Caco-2 (cell line): ENCODE data around the gene SNCA. TPM values are rescaled to one million over a fixed set of nuclear protein-coding genes. Genes with fewer than 3 reads are reported as not detected.

Source experiments
- BruUV-seq: library from RNA; stranded (reverse); fragments of 400-500 nt; replicated peaks from 2 replicates; lab custom pipeline; 2021; lab: Mats Ljungman, UMichigan
- CTCF ChIA-PET: fragments of 300-600 bp; sonication (Branson Sonifier 250); formaldehyde crosslinking; loops from one replicate; lab custom pipeline; 2022; ENCODE audit warnings: antibody characterized with exemption; lab: Charles Lee
- POLR2A ChIA-PET: fragments of 300-600 bp; sonication (Branson Sonifier 250); formaldehyde crosslinking; loops from one replicate; lab custom pipeline; 2022; ENCODE audit warnings: antibody characterized with exemption; lab: Charles Lee
- DNase-seq, 2 experiments: peaks; one replicate each; pipeline versions ENCODE4 v3.0.0 to v3.0.0-alpha.2; 2020 to 2022
- H3K27me3 ChIP-seq: replicated peaks from 2 replicates; pipeline ENCODE4 v1.6.0; 2011; ENCODE audit warnings: low read length; ENCODE audit not compliant: control insufficient read depth, insufficient read depth
- H3K36me3 ChIP-seq: 2 replicates; pipeline ENCODE4 v1.5.1; 2011; ENCODE audit warnings: low read length; ENCODE audit not compliant: control insufficient read depth, insufficient read depth
- H3K4me1 ChIP-seq: fragments of 250-450 bp; sonication (Bioruptor Pico); 2 replicates; pipeline ENCODE4 v1.5.1; 2020; ENCODE audit warnings: mild to moderate bottlenecking
- H3K4me3 ChIP-seq: 2 replicates; pipeline ENCODE4 v1.5.1; 2011; ENCODE audit warnings: low read depth, mild to moderate bottlenecking, control low read depth, low read length
- H3K9me3 ChIP-seq: fragments of 250-450 bp; sonication (Bioruptor Pico); 2 replicates; pipeline ENCODE4 v1.5.1; 2020; ENCODE audit warnings: mild to moderate bottlenecking, moderate library complexity
- H3K27ac Mint-ChIP-seq: one replicate; pipeline ENCODE4 v1.8.0; 2022; ENCODE audit warnings: mixed read lengths; ENCODE audit not compliant: unreplicated experiment
- H3K27me3 Mint-ChIP-seq: one replicate; pipeline ENCODE4 v1.8.0; 2022; ENCODE audit warnings: mixed read lengths; ENCODE audit not compliant: insufficient read depth, unreplicated experiment
- H3K36me3 Mint-ChIP-seq: one replicate; pipeline ENCODE4 v1.8.0; 2022; ENCODE audit warnings: mild to moderate bottlenecking, mixed read lengths; ENCODE audit not compliant: insufficient read depth, unreplicated experiment
- H3K4me1 Mint-ChIP-seq: one replicate; pipeline ENCODE4 v1.8.0; 2022; ENCODE audit warnings: low read depth, mixed read lengths; ENCODE audit not compliant: unreplicated experiment
- H3K4me3 Mint-ChIP-seq: one replicate; pipeline ENCODE4 v1.8.0; 2022; ENCODE audit warnings: mild to moderate bottlenecking, moderate library complexity, mixed read lengths; ENCODE audit not compliant: unreplicated experiment
- H3K9me3 Mint-ChIP-seq: one replicate; pipeline ENCODE4 v1.8.0; 2022; ENCODE audit warnings: mixed read lengths; ENCODE audit not compliant: unreplicated experiment
- intact Hi-C: fragments of 100-400 bp; cut with micrococcal nuclease; formaldehyde crosslinking; loops from one replicate; pipeline ENCODE4 v1.10.0; 2022; ENCODE audit not compliant: unreplicated experiment
- total RNA-seq: library from RNA; stranded (reverse); gene quantifications from 2 replicates; pipeline ENCODE4 v1.2.3, GENCODE V29; 2022
- TF ChIP-seq, protein P1 (sequence below), 2 experiments: fragments of 200-600 bp in 1 of 2; IDR thresholded peaks; 1 replicate in 1 of 2; 2 replicates in 1 of 2; pipeline versions ENCODE4 v1.5.1 to v1.8.0; 2011 to 2022; ENCODE audit warnings: antibody characterized with exemption in 1 of 2, control low read depth in 1 of 2, inconsistent platforms in 1 of 2, low read depth in 1 of 2, low read length in 1 of 2, mild to moderate bottlenecking in 1 of 2, moderate library complexity in 1 of 2; ENCODE audit not compliant: insufficient read depth in 1 of 2, severe bottlenecking in 1 of 2, unreplicated experiment in 1 of 2

The SNCA gene
- total RNA-seq, 1 experiment from 2014 or later = 8.4 TPM

DNA sequence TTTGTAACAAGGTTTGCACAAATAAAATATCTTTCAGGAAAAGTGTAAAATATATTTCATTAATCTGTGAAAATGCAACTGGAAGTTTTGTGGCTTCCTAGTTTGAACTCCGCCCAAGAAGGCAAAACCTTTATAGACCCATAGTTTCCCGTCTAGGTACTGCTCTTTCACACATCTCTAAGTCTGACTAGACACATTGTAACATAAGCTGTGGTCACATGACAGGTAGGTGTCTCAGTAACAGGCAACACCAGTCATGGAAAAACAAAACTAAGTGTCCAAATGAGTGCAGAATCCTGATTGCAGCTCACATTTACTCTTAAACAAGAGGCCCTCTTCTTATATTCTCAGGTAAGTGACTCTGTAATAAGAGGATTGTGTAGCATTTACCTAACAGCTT is 55.6 kb downstream of the SNCA start:
- intact Hi-C loops = no loop called here
- H3K4me3 Mint-ChIP-seq = no peak overlapping the region
- Histone ChIP-seq H3K36me3 (no peaks in the 10 kb centered on the region), H3K27me3 (no peaks in the 10 kb centered on the region), H3K9me3 (no peaks in the 10 kb centered on the region), H3K4me3 (no peak overlapping the region), H3K4me1 (no peaks in the 10 kb centered on the region)
- peaks cover 2% of the 10 kb centered on the region for H3K27me3 Mint-ChIP-seq
- no peak overlapping the region for H3K27ac Mint-ChIP-seq
- CTCF ChIA-PET = no interaction called here
- POLR2A ChIA-PET = no interaction called here
- no peaks in the 10 kb centered on the region for H3K4me1 Mint-ChIP-seq
- BruUV-seq = no TSS peak
- no peaks in the 10 kb centered on the region for H3K36me3 Mint-ChIP-seq
- TF ChIP-seq, protein P1, sequence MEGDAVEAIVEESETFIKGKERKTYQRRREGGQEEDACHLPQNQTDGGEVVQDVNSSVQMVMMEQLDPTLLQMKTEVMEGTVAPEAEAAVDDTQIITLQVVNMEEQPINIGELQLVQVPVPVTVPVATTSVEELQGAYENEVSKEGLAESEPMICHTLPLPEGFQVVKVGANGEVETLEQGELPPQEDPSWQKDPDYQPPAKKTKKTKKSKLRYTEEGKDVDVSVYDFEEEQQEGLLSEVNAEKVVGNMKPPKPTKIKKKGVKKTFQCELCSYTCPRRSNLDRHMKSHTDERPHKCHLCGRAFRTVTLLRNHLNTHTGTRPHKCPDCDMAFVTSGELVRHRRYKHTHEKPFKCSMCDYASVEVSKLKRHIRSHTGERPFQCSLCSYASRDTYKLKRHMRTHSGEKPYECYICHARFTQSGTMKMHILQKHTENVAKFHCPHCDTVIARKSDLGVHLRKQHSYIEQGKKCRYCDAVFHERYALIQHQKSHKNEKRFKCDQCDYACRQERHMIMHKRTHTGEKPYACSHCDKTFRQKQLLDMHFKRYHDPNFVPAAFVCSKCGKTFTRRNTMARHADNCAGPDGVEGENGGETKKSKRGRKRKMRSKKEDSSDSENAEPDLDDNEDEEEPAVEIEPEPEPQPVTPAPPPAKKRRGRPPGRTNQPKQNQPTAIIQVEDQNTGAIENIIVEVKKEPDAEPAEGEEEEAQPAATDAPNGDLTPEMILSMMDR (IDR thresholded peaks at IDR 0.05; ENCODE audit: insufficient read depth in 1 of 2, low read depth in 1 of 2, low read length in 1 of 2, severe bottlenecking in 1 of 2, unreplicated experiment in 1 of 2) = no peak
- peaks cover 13% of the 10 kb centered on the region for H3K9me3 Mint-ChIP-seq
- DNase-seq = no peak

DNA sequence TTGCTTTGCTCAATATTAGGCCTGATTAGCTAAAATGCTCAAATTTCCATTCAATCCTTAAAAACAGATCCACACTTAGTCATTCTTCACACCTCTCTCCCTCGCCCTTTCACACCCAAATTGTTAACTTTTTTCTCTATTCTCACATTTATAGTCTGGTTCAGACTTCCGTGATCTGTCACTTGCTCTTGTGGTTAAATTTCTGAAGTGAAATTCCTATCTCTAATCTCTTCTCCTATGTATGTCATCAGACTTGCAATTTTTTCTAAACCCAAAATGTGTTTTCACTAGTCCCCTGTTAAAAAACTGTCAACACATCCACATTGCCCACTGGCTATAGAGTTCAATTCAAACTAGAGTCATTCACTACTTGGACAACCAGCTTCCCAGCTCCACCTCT is 63.2 kb downstream of the SNCA start:
- intact Hi-C loops = no loop called here
- peaks cover 7% of the 10 kb centered on the region for H3K27me3 Mint-ChIP-seq
- no peak overlapping the region for H3K4me3 Mint-ChIP-seq
- ChIA-PET CTCF (no interaction called here), POLR2A (no interaction called here)
- H3K4me1 Mint-ChIP-seq = no peaks in the 10 kb centered on the region
- Histone ChIP-seq H3K36me3 (no peaks in the 10 kb centered on the region), H3K4me1 (no peaks in the 10 kb centered on the region), H3K9me3 (no peaks in the 10 kb centered on the region), H3K27me3 (no peaks in the 10 kb centered on the region), H3K4me3 (no peak overlapping the region)
- peaks cover 13% of the 10 kb centered on the region for H3K9me3 Mint-ChIP-seq
- H3K27ac Mint-ChIP-seq = no peak overlapping the region
- TF ChIP-seq, protein P1 (IDR thresholded peaks at IDR 0.05; ENCODE audit: insufficient read depth in 1 of 2, low read depth in 1 of 2, low read length in 1 of 2, severe bottlenecking in 1 of 2, unreplicated experiment in 1 of 2) = no peak
- DNase-seq = no peak
- no TSS peak for BruUV-seq
- H3K36me3 Mint-ChIP-seq = peaks cover 5% of the 10 kb centered on the region

DNA sequence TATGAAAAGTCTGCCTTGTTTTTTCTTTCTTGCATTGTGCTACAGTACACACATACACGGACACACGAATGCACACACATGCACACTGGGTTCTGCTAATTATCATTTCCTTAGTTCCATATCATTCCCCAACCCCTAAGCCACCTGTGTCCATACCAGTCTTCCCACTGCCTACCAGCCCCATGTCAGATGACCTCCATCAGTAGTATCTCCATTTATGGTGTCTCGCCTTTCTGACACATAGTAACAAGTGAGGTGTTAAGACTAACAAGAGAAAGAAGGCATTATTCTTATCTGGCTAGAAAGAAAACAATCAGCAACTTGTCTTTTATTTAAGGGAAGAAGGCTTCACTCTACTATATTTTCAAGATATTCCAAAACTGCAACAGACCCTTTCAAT is 67.1 kb downstream of the SNCA start:
- Histone ChIP-seq H3K4me3 (no peak overlapping the region), H3K9me3 (no peaks in the 10 kb centered on the region), H3K4me1 (no peaks in the 10 kb centered on the region), H3K27me3 (no peaks in the 10 kb centered on the region), H3K36me3 (no peaks in the 10 kb centered on the region)
- Mint-ChIP-seq H3K27ac (no peak overlapping the region), H3K9me3 (no peaks in the 10 kb centered on the region), H3K4me1 (no peaks in the 10 kb centered on the region), H3K27me3 (peaks cover 5% of the 10 kb centered on the region), H3K4me3 (no peak overlapping the region), H3K36me3 (peaks cover 5% of the 10 kb centered on the region)
- intact Hi-C loops = no loop called here
- ChIA-PET CTCF (no interaction called here), POLR2A (no interaction called here)
- DNase-seq = no peak
- TF ChIP-seq, protein P1 (IDR thresholded peaks at IDR 0.05; ENCODE audit: insufficient read depth in 1 of 2, low read depth in 1 of 2, low read length in 1 of 2, severe bottlenecking in 1 of 2, unreplicated experiment in 1 of 2) = no peak
- no TSS peak for BruUV-seq
